ENCODE results near the gene ZNF785.
"Not testable (repeated sequence)": the region's sequence is repeated elsewhere in the genome, so short reads cannot be mapped to it uniquely, and the experiment has no call there.

ZNF785 gene

GRCh38 chr16:30602616-30603277 is 17.2 kb upstream of the ZNF785 start:
- DNase-seq: peak; percentile 68

- DNase-seq: peak; percentile 58
These were observed 16.5 kb upstream of the ZNF785 start for GRCh38 chr16:30601966-30602365.

GRCh38 chr16:30600929-30601328 is 15.4 kb upstream of the ZNF785 start:
- no peak for DNase-seq

- DNase-seq: no peak
These were observed 14.7 kb upstream of the ZNF785 start for GRCh38 chr16:30600215-30600614.

- no peak for DNase-seq
These were observed 7.4 kb upstream of the ZNF785 start for GRCh38 chr16:30592871-30593270.

- DNase-seq: not testable (repeated sequence)
These were observed 5.4 kb upstream of the ZNF785 start for GRCh38 chr16:30590869-30591268.

- DNase-seq: not testable (repeated sequence)
These were observed 4.1 kb upstream of the ZNF785 start for GRCh38 chr16:30589582-30589981.

GRCh38 chr16:30588651-30589050 is 3.2 kb upstream of the ZNF785 start:
- DNase-seq: no peak

- peak; percentile 64 for DNase-seq
These were observed 486 bp downstream of the ZNF785 start for GRCh38 chr16:30585022-30585399.

GRCh38 chr16:30582611-30583340 is 2.7 kb downstream of the ZNF785 start:
- no peak for DNase-seq

GRCh38 chr16:30581457-30581856 is 4.0 kb downstream of the ZNF785 start:
- no peak for DNase-seq

GRCh38 chr16:30574678-30575077 is 10.8 kb downstream of the ZNF785 start:
- no peak for DNase-seq

GRCh38 chr16:30571445-30572322 is 13.8 kb downstream of the ZNF785 start, which contains the start of gene ZNF688:
Gene ZNF688, minus strand, starts transcription at chr16:30571714. Its CDS starts 85 bp downstream, at chr16:30571629.
- DNase-seq: peak; percentile 95

GRCh38 chr16:30570636-30571444 is 14.7 kb downstream of the ZNF785 start:
- no peak for DNase-seq

GRCh38 chr16:30569746-30570635 is 15.5 kb downstream of the ZNF785 start:
- DNase-seq: peak; percentile 21

GRCh38 chr16:30569281-30569680 is 16.2 kb downstream of the ZNF785 start:
- no peak for DNase-seq

GRCh38 chr16:30567991-30568638 is 17.4 kb downstream of the ZNF785 start:
- peak; percentile 97 for DNase-seq

- peak; percentile 62 for DNase-seq
These were observed 18.1 kb downstream of the ZNF785 start for GRCh38 chr16:30567160-30567990.

- no peak for DNase-seq
These were observed 19.0 kb downstream of the ZNF785 start for GRCh38 chr16:30566531-30566930.

GRCh38 chr16:30565984-30566383 is 19.5 kb downstream of the ZNF785 start:
- no peak for DNase-seq

Measured in inflammatory macrophage treated with lipopolysaccharide for 4 hours (primary cell).